H1 (cell line): Measurements from ENCODE around the gene SNX25. TPM values are rescaled to one million over a fixed set of nuclear protein-coding genes. Genes with fewer than 3 reads are reported as not detected.

Source experiments
- CTCF ChIA-PET: fragments of 300-600 bp; sonication (Branson Sonifier 250); formaldehyde crosslinking; loops from one replicate; lab custom pipeline; 2021; ENCODE audit not compliant: partially characterized antibody; lab: Charles Lee
- POLR2A ChIA-PET: fragments of 300-600 bp; sonication (Branson Sonifier 250); formaldehyde crosslinking; loops from one replicate; lab custom pipeline; 2021; ENCODE audit warnings: inconsistent platforms; ENCODE audit not compliant: partially characterized antibody; lab: Charles Lee
- DNase-seq, 2 experiments: peaks; one replicate each; pipeline versions ENCODE4 v3.0.0 to v3.0.0-alpha.2; 2010 to 2022; ENCODE audit warnings: low spot score in 2 of 2, low read depth in 1 of 2, mixed read lengths in 1 of 2
- FAIRE-seq: peaks from 2 replicates; lab custom pipeline; 2011; peaks lifted over from hg19 to GRCh38; lab: Jason Lieb, UNC
- H2AFZ ChIP-seq: 2 replicates; pipeline ENCODE4 v1.8.1; 2012; ENCODE audit warnings: low read length, inconsistent platforms
- H2AK5ac ChIP-seq: 2 replicates; pipeline ENCODE4 v1.6.1; 2013; ENCODE audit warnings: low read depth, low read length
- H2BK120ac ChIP-seq: replicated peaks from 2 replicates; pipeline ENCODE3; 2013; ENCODE audit warnings: low read depth, low read length, inconsistent platforms
- H2BK12ac ChIP-seq: 2 replicates; pipeline ENCODE4 v1.6.1; 2013; ENCODE audit warnings: low read depth, low read length
- H2BK15ac ChIP-seq: 2 replicates; pipeline ENCODE4 v1.6.1; 2013; ENCODE audit warnings: low read length
- H2BK20ac ChIP-seq: 2 replicates; pipeline ENCODE4 v1.6.1; 2013; ENCODE audit warnings: low read length
- H2BK5ac ChIP-seq: 2 replicates; pipeline ENCODE4 v1.6.1; 2013; ENCODE audit warnings: low read depth, low read length
- H3K14ac ChIP-seq: 2 replicates; pipeline ENCODE4 v1.6.1; 2013; ENCODE audit warnings: inconsistent platforms; ENCODE audit not compliant: insufficient read length
- H3K18ac ChIP-seq: 2 replicates; pipeline ENCODE4 v1.6.1; 2013; ENCODE audit warnings: low read length; ENCODE audit errors: extremely low read depth
- H3K23ac ChIP-seq: 2 replicates; pipeline ENCODE4 v1.6.1; 2013; ENCODE audit warnings: inconsistent platforms; ENCODE audit not compliant: insufficient read length
- H3K23me2 ChIP-seq: 2 replicates; pipeline ENCODE4 v1.6.1; 2013; ENCODE audit warnings: low read depth, low read length
- H3K27ac ChIP-seq: 2 replicates; pipeline ENCODE4 v1.6.1; 2011; ENCODE audit warnings: low read depth, low read length, inconsistent platforms
- H3K27me3 ChIP-seq, 4 experiments: replicated peaks in 1 of 4; 1 replicate in 1 of 4; 2 replicates in 3 of 4; pipeline versions ENCODE4 v1.6.1 to v1.8.1; 2011 to 2013; ENCODE audit warnings: low read length in 3 of 4, mild to moderate bottlenecking in 3 of 4, inconsistent platforms in 2 of 4, mixed read lengths in 2 of 4, moderate library complexity in 1 of 4; ENCODE audit not compliant: control insufficient read depth in 3 of 4, insufficient read depth in 3 of 4; ENCODE audit errors: extremely low read depth in 1 of 4
- H3K36me3 ChIP-seq, 4 experiments: 2 replicates each; pipeline versions ENCODE4 v1.6.1 to v1.8.1; 2011 to 2013; ENCODE audit warnings: mild to moderate bottlenecking in 4 of 4, low read length in 3 of 4, moderate library complexity in 2 of 4, control low read depth in 1 of 4, inconsistent platforms in 1 of 4; ENCODE audit not compliant: insufficient read depth in 4 of 4, control insufficient read depth in 2 of 4
- H3K4ac ChIP-seq: replicated peaks from 2 replicates; pipeline ENCODE3; 2013; ENCODE audit warnings: low read length, low read depth, mixed read lengths, inconsistent platforms; ENCODE audit not compliant: insufficient read length
- H3K4me1 ChIP-seq, 4 experiments: replicated peaks in 1 of 4; 1 replicate in 1 of 4; 2 replicates in 3 of 4; pipeline versions ENCODE4 v1.6.1 to v1.8.1; 2011 to 2013; ENCODE audit warnings: low read length in 3 of 4, inconsistent platforms in 2 of 4, mixed read lengths in 1 of 4; ENCODE audit not compliant: insufficient read depth in 4 of 4, control insufficient read depth in 3 of 4
- H3K4me2 ChIP-seq, 2 experiments: 2 replicates each; pipeline versions ENCODE4 v1.6.1 to v1.8.1; 2011 to 2013; ENCODE audit warnings: low read depth in 2 of 2, low read length in 2 of 2, control low read depth in 1 of 2, inconsistent platforms in 1 of 2, mild to moderate bottlenecking in 1 of 2; ENCODE audit not compliant: insufficient read depth in 1 of 2
- H3K4me3 ChIP-seq, 4 experiments: fragments of 200-600, 300-600 bp in 1 of 4; sonication (generic), shearing (Covaris generic), sonication (Bioruptor Twin) in 1 of 4; 2 replicates each; pipeline versions ENCODE4 v1.5.1 to v1.8.1; 2011 to 2016; ENCODE audit warnings: low read length in 4 of 4, low read depth in 3 of 4, control low read depth in 2 of 4, inconsistent platforms in 2 of 4, mild to moderate bottlenecking in 2 of 4, mixed read lengths in 1 of 4, moderate library complexity in 1 of 4; ENCODE audit not compliant: insufficient read depth in 2 of 4; ENCODE audit errors: extremely low read depth in 1 of 4
- H3K56ac ChIP-seq: replicated peaks from 2 replicates; pipeline ENCODE3; 2013; ENCODE audit warnings: low read depth, mild to moderate bottlenecking, mixed read lengths, low read length, inconsistent platforms; ENCODE audit not compliant: insufficient read length
- H3K79me1 ChIP-seq: 2 replicates; pipeline ENCODE4 v1.6.1; 2013; ENCODE audit warnings: low read depth, low read length, control low read depth
- H3K79me2 ChIP-seq, 2 experiments: 2 replicates each; pipeline versions ENCODE4 v1.6.1 to v1.8.1; 2012 to 2013; ENCODE audit warnings: low read length in 2 of 2, mild to moderate bottlenecking in 2 of 2, inconsistent platforms in 1 of 2; ENCODE audit not compliant: insufficient read depth in 2 of 2, control insufficient read depth in 1 of 2
- H3K9ac ChIP-seq, 4 experiments: replicated peaks in 1 of 4; 1 replicate in 1 of 4; 2 replicates in 3 of 4; pipeline versions ENCODE4 v1.6.1 to v1.8.1; 2011 to 2013; ENCODE audit warnings: low read depth in 3 of 4, low read length in 3 of 4, control low read depth in 2 of 4, mild to moderate bottlenecking in 2 of 4, moderate library complexity in 2 of 4, inconsistent platforms in 1 of 4; ENCODE audit errors: extremely low read depth in 1 of 4
- H3K9me3 ChIP-seq, 2 experiments: 2 replicates each; pipeline versions ENCODE4 v1.6.1 to v1.8.1; 2012 to 2013; ENCODE audit warnings: mild to moderate bottlenecking in 2 of 2, moderate library complexity in 2 of 2, control low read depth in 1 of 2, inconsistent platforms in 1 of 2, low read depth in 1 of 2, low read length in 1 of 2, mixed read lengths in 1 of 2; ENCODE audit not compliant: insufficient read depth in 2 of 2
- H4K20me1 ChIP-seq, 2 experiments: replicated peaks in 1 of 2; 2 replicates each; pipeline versions ENCODE3 to v1.8.1; 2011 to 2013; ENCODE audit warnings: inconsistent platforms in 2 of 2, low read length in 2 of 2, mild to moderate bottlenecking in 1 of 2; ENCODE audit not compliant: insufficient read depth in 2 of 2, control insufficient read depth in 1 of 2
- H4K5ac ChIP-seq: 2 replicates; pipeline ENCODE4 v1.6.1; 2013; ENCODE audit warnings: low read length, low read depth, mixed read lengths, inconsistent platforms; ENCODE audit not compliant: insufficient read length
- H4K8ac ChIP-seq: 2 replicates; pipeline ENCODE4 v1.8.0; 2013; ENCODE audit warnings: mild to moderate bottlenecking, moderate library complexity, low read length, inconsistent platforms; ENCODE audit not compliant: insufficient read depth; ENCODE audit errors: extremely low read depth
- H4K91ac ChIP-seq: replicated peaks from 2 replicates; pipeline ENCODE3; 2013; ENCODE audit warnings: low read length, mixed read lengths, inconsistent platforms; ENCODE audit not compliant: insufficient read length
- BACH1 ChIP-seq: IDR thresholded peaks from 2 replicates; pipeline ENCODE4 v1.6.1; 2012; ENCODE audit warnings: low read length, improper control_type of control experiment
- BRCA1 ChIP-seq: IDR thresholded peaks from 2 replicates; pipeline ENCODE4 v1.6.1; 2012; ENCODE audit warnings: low read depth, low read length, improper control_type of control experiment
- CBX8 ChIP-seq: fragments of 300-800, 300-1000 bp; sonication (generic); IDR thresholded peaks from 2 replicates; pipeline ENCODE4 v1.7.1; 2016; ENCODE audit warnings: low read depth, low read length, borderline replicate concordance
- HDAC2 ChIP-seq, 2 experiments: fragments of 300-600 bp in 1 of 2; sonication (generic) in 1 of 2; IDR thresholded peaks; 2 replicates each; pipeline ENCODE4 v1.6.1; 2011 to 2012; ENCODE audit warnings: low read depth in 2 of 2, low read length in 2 of 2, mild to moderate bottlenecking in 2 of 2, moderate library complexity in 2 of 2, borderline replicate concordance in 1 of 2, inconsistent platforms in 1 of 2
- JUN ChIP-seq: IDR thresholded peaks from 2 replicates; pipeline ENCODE4 v1.6.1; 2011; ENCODE audit warnings: low read depth, mild to moderate bottlenecking, improper control_type of control experiment, low read length
- RAD21 ChIP-seq, 2 experiments: IDR thresholded peaks in 1 of 2; conservative IDR thresholded peaks in 1 of 2; 2 replicates each; pipeline ENCODE4 v1.6.1; 2011; ENCODE audit warnings: low read depth in 2 of 2, low read length in 2 of 2, improper control_type of control experiment in 1 of 2, inconsistent platforms in 1 of 2, mild to moderate bottlenecking in 1 of 2, moderate library complexity in 1 of 2
- RNF2 ChIP-seq: fragments of 200-900, 300-1000 bp; sonication (generic); IDR thresholded peaks from 2 replicates; pipeline ENCODE4 v1.7.1; 2016; ENCODE audit warnings: borderline replicate concordance, low read depth, mild to moderate bottlenecking, antibody characterized with exemption, low read length; ENCODE audit not compliant: poor library complexity, severe bottlenecking; ENCODE audit errors: missing control alignments
- RXRA ChIP-seq: IDR thresholded peaks from 2 replicates; pipeline ENCODE4 v1.6.1; 2011; ENCODE audit warnings: low read depth, mild to moderate bottlenecking, low read length, moderate library complexity; ENCODE audit not compliant: insufficient read depth
- SIRT6 ChIP-seq: IDR thresholded peaks from one replicate; pipeline ENCODE4 v1.7.1; 2012; ENCODE audit warnings: low read length, inconsistent platforms
- SIX5 ChIP-seq: IDR thresholded peaks from 2 replicates; pipeline ENCODE4 v1.6.1; 2011; ENCODE audit warnings: mild to moderate bottlenecking, low read depth, low read length
- SP1 ChIP-seq: IDR thresholded peaks from 2 replicates; pipeline ENCODE4 v1.6.1; 2011; ENCODE audit warnings: low read depth, low read length
- SP2 ChIP-seq: IDR thresholded peaks from 2 replicates; pipeline ENCODE4 v1.6.1; 2012; ENCODE audit warnings: mild to moderate bottlenecking, low read length, inconsistent platforms
- TBP ChIP-seq: IDR thresholded peaks from 2 replicates; pipeline ENCODE4 v1.6.1; 2011; ENCODE audit warnings: low read depth, low read length, improper control_type of control experiment
- ZNF274 ChIP-seq: IDR thresholded peaks from 2 replicates; pipeline ENCODE4 v1.7.0; 2012; ENCODE audit warnings: low read length, borderline replicate concordance; ENCODE audit errors: extremely low read depth
- WGBS, 2 experiments: shearing (Covaris generic) in 1 of 2; methylation state at CpG; one replicate each; pipeline versions ENCODE4 v1.1.6 to v1.1.7; 2013 to 2015; ENCODE audit warnings: low lambda C conversion rate in 2 of 2, mixed read lengths in 2 of 2, inconsistent platforms in 1 of 2, low coverage in 1 of 2, missing lambda C conversion rate in 1 of 2; ENCODE audit not compliant: insufficient replicate concordance in 2 of 2, insufficient coverage in 1 of 2, insufficient read length in 1 of 2; ENCODE audit errors: extremely low coverage in 1 of 2, missing lambda C conversion rate in 1 of 2; 5-methylcytosine and 5-hydroxymethylcytosine counted together
- polyA plus RNA-seq, 7 experiments: library from polyadenylated mRNA; depleted of rRNA in 3 of 7; stranded (reverse) in 5 of 7; unstranded in 2 of 7; fragments of >200 nt in 5 of 7; fragments of 200-250 nt in 2 of 7; gene quantifications; 1 replicate in 5 of 7; 2 replicates in 1 of 7; 4 replicates in 1 of 7; pipeline versions ENCODE4 v1.2.1 to v1.2.3, GENCODE V29; 2011 to 2013; ENCODE audit warnings: missing spikeins in 2 of 7, mixed read lengths in 2 of 7
- total RNA-seq: library from RNA; stranded (reverse); fragmentation: NEBNext Ultra II Directional; extraction: Animal tissue kit (Norgen Biotek cat#: 25700); gene quantifications from 2 replicates; pipeline ENCODE4 v1.2.1, GENCODE V29; 2021

The SNX25 gene
- total and polyA plus RNA-seq, 2 of the 8 experiments (the other 6 are each of a cell fraction or from before 2014, with no cell fraction given): 5.4 to 19.9 TPM

DNA sequence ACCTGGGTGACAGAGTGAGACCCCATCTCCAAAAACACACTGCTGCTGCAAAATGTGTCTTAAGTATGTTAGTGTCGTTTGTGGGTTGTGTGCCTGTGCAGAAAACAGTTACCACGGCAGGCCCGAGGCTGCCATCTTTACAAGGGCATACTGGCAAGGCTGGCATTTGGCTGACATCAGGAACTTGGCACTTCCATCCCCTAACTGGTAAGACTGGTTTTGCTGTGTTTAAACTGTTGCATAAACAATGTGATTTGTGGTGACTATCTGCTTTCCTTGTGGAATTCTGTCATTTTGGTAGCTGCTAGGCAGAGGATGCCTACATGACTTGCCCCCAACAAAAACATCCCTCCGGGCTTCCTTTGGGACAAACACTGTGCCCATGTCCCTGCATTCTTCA lies 174.1 kb downstream of the SNX25 start:
- Histone ChIP-seq H2BK5ac (no peak overlapping the region), H2BK12ac (no peak overlapping the region), H2BK20ac (no peak overlapping the region), H3K79me1 (no peaks in the 10 kb centered on the region), H3K79me2 (no peaks in the 10 kb centered on the region), H3K9me3 (peaks cover 0 to 7% of the 10 kb centered on the region in 2 experiments; a peak in 1 of 4 replicates), H3K18ac (no peak overlapping the region), H2AK5ac (no peak overlapping the region; the same call in 1 of the 2 replicates), H2AFZ (no peak overlapping the region), H3K36me3 (peaks cover 0 to 4% (median 0%) of the 10 kb centered on the region in 4 experiments; a peak in 1 of 8 replicates), H3K4ac (no peak overlapping the region), H3K23me2 (no peaks in the 10 kb centered on the region; the same call in 1 of the 2 replicates), H4K20me1 (no peaks in the 10 kb centered on the region), H3K4me1 (peaks cover 0 to 3% (median 0%) of the 10 kb centered on the region in 4 experiments; a peak in 1 of 7 replicates), H3K9ac (no peak overlapping the region), H3K4me3 (no peak overlapping the region), H3K14ac (no peak overlapping the region), H3K27ac (no peak overlapping the region), H3K23ac (no peak overlapping the region), H3K56ac (no peak overlapping the region), H3K27me3 (no peaks in the 10 kb centered on the region), H4K5ac (no peak overlapping the region), H4K8ac (no peak overlapping the region; the same call in 1 of the 2 replicates), H2BK120ac (no peak overlapping the region), H3K4me2 (no peak overlapping the region), H2BK15ac (no peak overlapping the region), H4K91ac (no peak overlapping the region)
- WGBS, 2 experiments: 90% methylated on average over 4 of the region's 4 CpGs; no CpG with 5 or more reads in 1 of the 2 experiments
- no peak for FAIRE-seq
- no peak for TF ChIP-seq SP2
- no peak for TF ChIP-seq SP1
- TF ChIP-seq RAD21 (IDR thresholded peaks at IDR 0.05 in 1 of 2, conservative IDR thresholded peaks at IDR 0.05 in 1 of 2; ENCODE audit: low read depth in 2 of 2, low read length in 2 of 2): no peak
- no peak for TF ChIP-seq JUN
- TF ChIP-seq BACH1: no peak
- TF ChIP-seq SIRT6: no peak
- no peak for TF ChIP-seq SIX5
- TF ChIP-seq CBX8: no peak
- TF ChIP-seq BRCA1: no peak
- TF ChIP-seq ZNF274: no peak
- TF ChIP-seq HDAC2 (IDR thresholded peaks at IDR 0.05; ENCODE audit: borderline replicate concordance in 1 of 2, low read depth in 2 of 2, low read length in 2 of 2): no peak
- no peak for TF ChIP-seq RNF2
- TF ChIP-seq TBP: no peak
- TF ChIP-seq RXRA: no peak
- POLR2A ChIA-PET: interaction anchor here (1.2 to 5.5 kb wide), 2 partner anchors 13 to 19 kb away, joined by 4 to 25 read pairs; partner anchors contain the start of genes ANKRD37 and LRP2BP
- CTCF ChIA-PET: interaction anchor here (1.0 kb wide), 1 partner anchor 241 kb away, joined by 3 read pairs; no protein-coding TSS in a partner anchor
- no peak for DNase-seq
